ENCODE data around the gene ITPR2. TPM values are rescaled to one million over a fixed set of nuclear protein-coding genes. Genes with fewer than 3 reads are reported as not detected.

ITPR2 gene
- total and polyA plus RNA-seq, 5 donors = 4.2 to 32.1 (median 23.2) TPM

GRCh38 chr12:26801486-26801885 is 31.5 kb downstream of the ITPR2 start:
- intact Hi-C loops (cut with DNase I) = no loop called here
- 96% methylated on average over 1 of the region's 1 CpG for WGBS

GRCh38 chr12:26800858-26801257 is 32.1 kb downstream of the ITPR2 start:
- Histone ChIP-seq H3K27ac (ENCODE audit: low read length) (no peak overlapping the region), H3K4me1 (ENCODE audit: control insufficient read depth, insufficient read depth, low read length) (peaks cover 3% of the 10 kb centered on the region), H3K27me3 (ENCODE audit: control insufficient read depth, insufficient read depth) (no peaks in the 10 kb centered on the region), H3K9me3 (ENCODE audit: control insufficient read depth, low read length) (no peaks in the 10 kb centered on the region), H3K4me3 (ENCODE audit: low read length) (no peak overlapping the region)
- intact Hi-C loops (cut with DNase I) = no loop called here
- WGBS = 97% methylated on average over 7 of the region's 7 CpGs
- no peak for DNase-seq
- ATAC-seq = peak in 1 of 2 donors; percentile 16

More at GRCh38 chr12:26801486-26801885, 31.5 kb downstream of the ITPR2 start:
- peaks cover 3% of the 10 kb centered on the region for H3K4me1 ChIP-seq (ENCODE audit: control insufficient read depth, insufficient read depth, low read length)
- no peaks in the 10 kb centered on the region for H3K9me3 ChIP-seq (ENCODE audit: control insufficient read depth, low read length)
- no peaks in the 10 kb centered on the region for H3K27me3 ChIP-seq (ENCODE audit: control insufficient read depth, insufficient read depth)
- no peak overlapping the region for H3K4me3 ChIP-seq (ENCODE audit: low read length)
- ATAC-seq (no peak), DNase-seq (no peak)
- H3K27ac ChIP-seq (ENCODE audit: low read length) = no peak overlapping the region

GRCh38 chr12:26800347-26800746 is 32.6 kb downstream of the ITPR2 start:
- DNase-seq (no peak), ATAC-seq (no peak)
- Histone ChIP-seq H3K27ac (ENCODE audit: low read length) (no peak overlapping the region), H3K4me1 (ENCODE audit: control insufficient read depth, insufficient read depth, low read length) (peaks cover 3% of the 10 kb centered on the region), H3K27me3 (ENCODE audit: control insufficient read depth, insufficient read depth) (no peaks in the 10 kb centered on the region), H3K9me3 (ENCODE audit: control insufficient read depth, low read length) (no peaks in the 10 kb centered on the region), H3K4me3 (ENCODE audit: low read length) (no peak overlapping the region)
- intact Hi-C loops (cut with DNase I) = no loop called here

GRCh38 chr12:26799741-26800140 is 33.3 kb downstream of the ITPR2 start:
- ATAC-seq (no peak), DNase-seq (no peak)
- Histone ChIP-seq H3K4me1 (ENCODE audit: control insufficient read depth, insufficient read depth, low read length) (peaks cover 3% of the 10 kb centered on the region), H3K4me3 (ENCODE audit: low read length) (no peak overlapping the region), H3K27me3 (ENCODE audit: control insufficient read depth, insufficient read depth) (no peaks in the 10 kb centered on the region), H3K27ac (ENCODE audit: low read length) (no peak overlapping the region), H3K9me3 (ENCODE audit: control insufficient read depth, low read length) (no peaks in the 10 kb centered on the region)
- intact Hi-C loops (cut with DNase I) = no loop called here

- no peak overlapping the region for H3K27ac ChIP-seq (ENCODE audit: low read length)
- intact Hi-C loops (cut with DNase I) = no loop called here
- no peak for DNase-seq
- H3K27me3 ChIP-seq (ENCODE audit: control insufficient read depth, insufficient read depth) = no peaks in the 10 kb centered on the region
- H3K4me1 ChIP-seq (ENCODE audit: control insufficient read depth, insufficient read depth, low read length) = peaks cover 3% of the 10 kb centered on the region
- H3K4me3 ChIP-seq (ENCODE audit: low read length) = no peak overlapping the region
- no peak for ATAC-seq
- no peaks in the 10 kb centered on the region for H3K9me3 ChIP-seq (ENCODE audit: control insufficient read depth, low read length)
Observed at GRCh38 chr12:26798640-26799039, 34.4 kb downstream of the ITPR2 start.

- no peaks in the 10 kb centered on the region for H3K9me3 ChIP-seq (ENCODE audit: control insufficient read depth, low read length)
- DNase-seq (no peak), ATAC-seq (no peak)
- intact Hi-C loops (cut with DNase I) = no loop called here
- no peak overlapping the region for H3K27ac ChIP-seq (ENCODE audit: low read length)
- no peak overlapping the region for H3K4me3 ChIP-seq (ENCODE audit: low read length)
- WGBS = 55% methylated on average over 6 of the region's 6 CpGs
- H3K4me1 ChIP-seq (ENCODE audit: control insufficient read depth, insufficient read depth, low read length) = peaks cover 3% of the 10 kb centered on the region
- no peaks in the 10 kb centered on the region for H3K27me3 ChIP-seq (ENCODE audit: control insufficient read depth, insufficient read depth)
Observed at GRCh38 chr12:26798023-26798422, 35.0 kb downstream of the ITPR2 start.

- 100% methylated on average over 3 of the region's 3 CpGs for WGBS
- ATAC-seq (no peak), DNase-seq (no peak)
- Histone ChIP-seq H3K9me3 (ENCODE audit: control insufficient read depth, low read length) (no peaks in the 10 kb centered on the region), H3K4me3 (ENCODE audit: low read length) (no peak overlapping the region), H3K27ac (ENCODE audit: low read length) (no peak overlapping the region), H3K27me3 (ENCODE audit: control insufficient read depth, insufficient read depth) (no peaks in the 10 kb centered on the region), H3K4me1 (ENCODE audit: control insufficient read depth, insufficient read depth, low read length) (peaks cover 3% of the 10 kb centered on the region)
- intact Hi-C loops (cut with DNase I) = no loop called here
Observed at GRCh38 chr12:26795910-26796309, 37.1 kb downstream of the ITPR2 start.

- intact Hi-C loops (cut with DNase I) = no loop called here
- Histone ChIP-seq H3K4me3 (ENCODE audit: low read length) (no peak overlapping the region), H3K27ac (ENCODE audit: low read length) (no peak overlapping the region), H3K27me3 (ENCODE audit: control insufficient read depth, insufficient read depth) (no peaks in the 10 kb centered on the region), H3K4me1 (ENCODE audit: control insufficient read depth, insufficient read depth, low read length) (no peaks in the 10 kb centered on the region), H3K9me3 (ENCODE audit: control insufficient read depth, low read length) (no peaks in the 10 kb centered on the region)
- no peak for ATAC-seq
- DNase-seq = no peak
Observed at GRCh38 chr12:26791301-26791791, 41.6 kb downstream of the ITPR2 start.

- DNase-seq = no peak
- Histone ChIP-seq H3K27ac (ENCODE audit: low read length) (no peak overlapping the region), H3K27me3 (ENCODE audit: control insufficient read depth, insufficient read depth) (no peaks in the 10 kb centered on the region), H3K4me3 (ENCODE audit: low read length) (no peak overlapping the region), H3K9me3 (ENCODE audit: control insufficient read depth, low read length) (no peaks in the 10 kb centered on the region), H3K4me1 (ENCODE audit: control insufficient read depth, insufficient read depth, low read length) (no peaks in the 10 kb centered on the region)
- intact Hi-C loops (cut with DNase I) = no loop called here
- 97% methylated on average over 1 of the region's 1 CpG for WGBS
- ATAC-seq = no peak
Observed at GRCh38 chr12:26790645-26790994, 42.4 kb downstream of the ITPR2 start.

GRCh38 chr12:26789731-26790644 is 43.0 kb downstream of the ITPR2 start:
- DNase-seq = no peak
- WGBS = 90% methylated on average over 2 of the region's 2 CpGs
- H3K9me3 ChIP-seq (ENCODE audit: control insufficient read depth, low read length) = no peaks in the 10 kb centered on the region
- H3K27ac ChIP-seq (ENCODE audit: low read length) = no peak overlapping the region
- ATAC-seq = no peak
- no peak overlapping the region for H3K4me3 ChIP-seq (ENCODE audit: low read length)
- intact Hi-C loops (cut with DNase I) = no loop called here
- no peaks in the 10 kb centered on the region for H3K27me3 ChIP-seq (ENCODE audit: control insufficient read depth, insufficient read depth)
- H3K4me1 ChIP-seq (ENCODE audit: control insufficient read depth, insufficient read depth, low read length) = no peaks in the 10 kb centered on the region

GRCh38 chr12:26786865-26787514 is 46.0 kb downstream of the ITPR2 start:
- ATAC-seq = peak; percentile 83 to 94
- intact Hi-C loops (cut with DNase I) = no loop called here
- no peaks in the 10 kb centered on the region for H3K4me1 ChIP-seq (ENCODE audit: control insufficient read depth, insufficient read depth, low read length)
- WGBS = 36% methylated on average over 2 of the region's 2 CpGs
- DNase-seq = peak; percentile 43 to 61 (median 50)
- H3K27ac ChIP-seq (ENCODE audit: low read length) = peak overlapping the region; percentile 42
- no peaks in the 10 kb centered on the region for H3K9me3 ChIP-seq (ENCODE audit: control insufficient read depth, low read length)
- no peak overlapping the region for H3K4me3 ChIP-seq (ENCODE audit: low read length)
- no peaks in the 10 kb centered on the region for H3K27me3 ChIP-seq (ENCODE audit: control insufficient read depth, insufficient read depth)

Measured in right cardiac atrium (tissue), 5 donors.